Ramos (cell line): Measurements from ENCODE around the gene MEF2A.
"Not testable (repeated sequence)": the region's sequence is repeated elsewhere in the genome, so short reads cannot be mapped to it uniquely, and the experiment has no call there.

Experiments
- in situ Hi-C: fragments of 300-500 bp; cut with MboI; formaldehyde crosslinking; loops from one replicate; pipeline ENCODE4 v1.14.3; 2022; ENCODE audit warnings: low sequenced_read_pairs; ENCODE audit not compliant: unreplicated experiment

Gene MEF2A

GRCh38 chr15:99744142-99744541 is 178.4 kb downstream of the MEF2A start:
- in situ Hi-C loops, result no loop called here

GRCh38 chr15:99745370-99746086 is 179.7 kb downstream of the MEF2A start:
- in situ Hi-C loops, result no loop called here

DNA sequence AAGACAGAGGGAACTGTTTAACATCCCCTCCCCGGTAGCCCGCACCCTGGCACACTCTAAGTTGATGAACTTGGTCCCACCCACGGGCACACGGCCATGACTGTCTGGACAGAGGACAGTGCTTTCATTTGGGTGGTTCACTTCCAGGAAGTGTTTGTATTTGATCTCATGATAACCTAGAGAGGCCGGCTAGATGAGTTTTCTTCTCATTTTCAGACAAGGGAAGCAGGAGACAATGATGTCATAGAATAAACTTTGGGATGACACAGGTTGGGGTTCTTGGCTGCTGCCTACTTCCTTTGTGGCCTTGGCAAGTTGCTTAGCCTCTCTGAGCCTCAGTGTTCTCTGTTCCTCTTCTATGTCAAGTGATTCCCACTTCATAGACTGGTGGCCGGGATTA is 183.6 kb downstream of the MEF2A start:
- in situ Hi-C loops, result no loop called here

DNA sequence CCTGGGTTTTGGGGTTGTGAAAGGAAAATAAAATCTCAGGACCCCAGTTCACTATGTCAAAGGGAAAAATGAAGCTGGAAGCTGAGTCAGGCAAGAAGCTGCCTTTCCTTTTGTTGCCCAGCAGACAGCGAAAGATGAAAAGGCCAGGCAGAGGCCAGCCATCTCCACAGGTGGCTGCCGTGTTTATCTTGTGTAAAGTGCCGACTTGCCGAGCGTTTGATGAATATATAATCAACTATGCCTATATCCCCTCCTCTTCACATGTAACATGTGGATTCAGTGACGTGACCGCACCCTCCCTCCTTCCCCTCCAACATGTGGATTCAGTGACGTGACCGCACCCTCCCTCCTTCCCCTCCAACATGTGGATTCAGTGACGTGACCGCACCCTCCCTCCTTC is 184.5 kb downstream of the MEF2A start:
- in situ Hi-C loops, result not testable (repeated sequence)

GRCh38 chr15:99752556-99752955 is 186.8 kb downstream of the MEF2A start:
- in situ Hi-C loops, result no loop called here

DNA sequence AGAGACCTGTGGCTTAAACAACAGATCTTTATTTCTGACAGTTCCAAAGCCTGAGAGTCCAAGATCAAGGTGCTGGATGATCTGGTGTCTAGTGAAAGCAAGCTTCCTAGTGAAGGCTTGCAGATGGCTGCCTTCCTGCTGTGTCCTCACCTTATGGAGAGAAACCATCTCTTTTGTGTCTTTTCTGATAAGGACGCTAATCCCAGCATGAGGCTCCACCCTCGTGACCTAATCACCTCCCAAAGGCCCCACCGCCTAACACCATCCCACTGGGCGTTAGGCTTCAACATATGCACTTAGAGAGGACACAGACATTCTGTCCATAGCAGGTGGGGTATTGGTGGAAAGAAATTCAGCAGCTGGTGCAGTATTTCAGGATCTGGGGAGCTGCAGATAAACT is 187.3 kb downstream of the MEF2A start:
- in situ Hi-C loops, result no loop called here

- in situ Hi-C loops, result no loop called here
Measured at GRCh38 chr15:99755692-99756409, 190.1 kb downstream of the MEF2A start.

DNA sequence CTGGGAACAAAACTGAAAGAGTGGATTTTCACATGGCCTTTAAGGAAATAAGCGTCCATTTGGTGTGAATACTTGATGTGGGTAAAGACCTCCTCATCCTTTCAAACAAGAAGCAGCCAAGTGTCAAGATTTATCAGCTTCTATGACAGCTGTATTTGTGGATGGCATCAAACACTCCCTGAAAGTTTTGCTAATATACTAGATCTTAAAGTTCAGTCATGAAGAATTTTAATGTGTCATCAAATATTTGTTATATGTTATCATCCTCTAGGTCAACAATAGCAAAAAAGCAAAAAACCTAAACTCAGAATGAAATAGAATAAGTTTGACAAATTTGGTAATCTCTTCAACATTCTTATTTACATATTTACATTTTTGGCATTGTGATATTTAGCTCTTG is 196.5 kb downstream of the MEF2A start:
- in situ Hi-C loops, result no loop called here

GRCh38 chr15:99763827-99764226 is 198.0 kb downstream of the MEF2A start:
- in situ Hi-C loops, result no loop called here

DNA sequence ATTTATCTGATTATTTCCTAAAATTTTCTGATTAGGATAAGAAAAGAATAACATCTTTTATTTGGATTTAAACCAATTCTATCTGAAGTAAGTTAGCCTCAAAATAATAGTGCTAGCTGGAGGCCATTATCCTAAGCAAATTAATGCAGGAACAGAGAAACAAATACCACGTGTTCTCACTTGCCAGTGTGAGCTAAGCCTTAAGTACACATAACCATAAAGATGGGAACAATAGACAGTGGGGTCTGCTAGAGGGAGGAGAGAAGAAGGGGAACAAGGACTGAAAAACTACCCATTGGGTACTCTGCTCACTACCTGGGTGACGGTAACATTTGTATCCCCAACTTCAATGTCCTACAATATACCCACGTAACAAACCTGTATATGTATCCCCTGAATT is 198.7 kb downstream of the MEF2A start:
- in situ Hi-C loops, result no loop called here
